ENCODE results near the gene PRPH2. TPM values are rescaled to one million over a fixed set of nuclear protein-coding genes. Genes with fewer than 3 reads are reported as not detected.

Gene PRPH2
- total and polyA plus RNA-seq, 2 donors (not counting 1 experiment from before 2014, with no cell fraction given): 0.03 to 0.15 TPM

DNA sequence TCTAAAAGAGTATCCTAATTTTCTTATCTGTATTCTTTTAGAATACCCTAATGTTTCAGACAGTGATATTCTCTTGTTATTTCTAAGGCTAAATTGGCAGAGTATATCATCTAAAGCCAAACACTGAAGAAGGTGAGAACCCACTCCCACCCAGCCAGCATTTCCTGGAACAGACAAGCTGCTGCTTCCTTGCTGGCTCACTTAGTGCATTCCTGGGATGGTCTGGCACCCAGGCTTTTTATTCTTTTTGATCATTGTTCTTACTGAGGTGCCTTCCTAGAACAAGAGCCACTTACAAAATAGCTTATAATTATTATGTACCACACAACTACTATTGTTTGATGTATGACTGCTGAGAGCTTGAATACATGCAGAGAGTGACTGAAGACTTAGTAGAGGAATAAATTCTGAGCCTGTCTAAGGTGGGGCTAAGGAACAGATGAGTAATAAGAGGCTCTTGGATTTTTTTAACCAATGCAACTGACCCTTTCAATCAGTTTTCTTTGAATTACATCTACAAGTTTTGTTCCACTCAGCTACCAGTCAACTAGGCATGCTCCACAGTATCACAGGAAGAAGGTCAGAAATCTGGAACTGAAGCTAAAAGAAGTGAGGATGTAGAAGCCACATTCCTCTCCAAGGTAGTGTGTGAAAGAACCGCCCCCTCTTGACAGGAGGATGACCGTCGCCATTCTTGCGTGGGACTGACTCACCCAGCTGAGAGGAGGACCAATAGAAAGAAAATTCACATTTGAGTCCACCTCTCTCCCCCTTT is 30.1 kb downstream of the PRPH2 start:
- ChIA-PET CTCF (interaction anchor here (0.8 to 1.7 kb wide), 7 partner anchors 28 to 206 kb away, joined by 3 to 6 read pairs (median 3); no protein-coding TSS in a partner anchor), POLR2A (interaction anchor here (0.6 to 1.2 kb wide), 2 partner anchors 9 to 90 kb away, joined by 3 to 4 read pairs; no protein-coding TSS in a partner anchor)
- intact Hi-C loops (cut with micrococcal nuclease): loop anchor here (2.0 kb wide), 1 partner anchor 34 kb away; no protein-coding TSS in a partner anchor
- H3K4me1 ChIP-seq (ENCODE audit: control insufficient read depth in 2 of 2, insufficient read depth in 2 of 2, low read length in 2 of 2): peaks cover 6 to 8% of the 10 kb centered on the region in 2 donors
- H2AFZ ChIP-seq (ENCODE audit: insufficient read depth, low read depth, low read length, poor library complexity, severe bottlenecking): no peak overlapping the region
- peaks cover 12 to 62% of the 10 kb centered on the region in 2 experiments for H3K36me3 ChIP-seq (replicated peaks in 1 of 2; ENCODE audit: control extremely low read depth in 1 of 2, control insufficient read depth in 1 of 2, extremely low read depth in 1 of 2, insufficient read depth in 2 of 2, low read length in 1 of 2)
- no peaks in the 10 kb centered on the region for H3K9me3 ChIP-seq (ENCODE audit: control extremely low read depth in 1 of 3, control insufficient read depth in 2 of 3, insufficient read depth in 1 of 3, low read length in 2 of 3)
- Mint-ChIP-seq H3K9me3 (ENCODE audit: insufficient read depth) (no peaks in the 10 kb centered on the region), H3K4me3 (no peak overlapping the region), H3K27ac (no peak overlapping the region), H3K27me3 (no peaks in the 10 kb centered on the region), H3K4me1 (peaks cover 10% of the 10 kb centered on the region)
- no peak overlapping the region for H3K9ac ChIP-seq (ENCODE audit: low read length)
- H3K27me3 ChIP-seq (replicated peaks in 1 of 4; ENCODE audit: control extremely low read depth in 1 of 4, control insufficient read depth in 3 of 4, insufficient read depth in 4 of 4, low read length in 3 of 4): no peaks in the 10 kb centered on the region
- H3K4me2 ChIP-seq (replicated peaks; ENCODE audit: low read depth, low read length, poor library complexity, severe bottlenecking): no peak overlapping the region
- TF ChIP-seq CTCF (IDR thresholded peaks at IDR 0.05): no peak
- TF ChIP-seq EZH2 (IDR thresholded peaks at IDR 0.05; ENCODE audit: borderline replicate concordance, insufficient read depth, low read depth, low read length, poor library complexity, severe bottlenecking): no peak
- H3K27ac ChIP-seq (ENCODE audit: low read length in 2 of 2): no peak overlapping the region
- WGBS (ENCODE audit: insufficient coverage): no CpG with 5 or more reads among the region's 4 CpGs
- no peak for DNase-seq
- no peak for ATAC-seq (ENCODE audit: low read depth)
- H3K79me2 ChIP-seq (ENCODE audit: control insufficient read depth, insufficient read depth, low read length): no peaks in the 10 kb centered on the region
- H4K20me1 ChIP-seq (ENCODE audit: control insufficient read depth, insufficient read depth, low read length, poor library complexity, severe bottlenecking): no peaks in the 10 kb centered on the region
- no peak overlapping the region for H3K4me3 ChIP-seq (ENCODE audit: control extremely low read depth in 1 of 5, extremely low read depth in 1 of 5, insufficient read depth in 1 of 5, low read depth in 2 of 5, low read length in 4 of 5)

- Histone ChIP-seq H3K36me3 (replicated peaks in 1 of 2; ENCODE audit: control extremely low read depth in 1 of 2, control insufficient read depth in 1 of 2, extremely low read depth in 1 of 2, insufficient read depth in 2 of 2, low read length in 1 of 2) (peaks cover 12 to 64% of the 10 kb centered on the region in 2 experiments), H3K4me2 (replicated peaks; ENCODE audit: low read depth, low read length, poor library complexity, severe bottlenecking) (no peak overlapping the region), H3K4me1 (ENCODE audit: control insufficient read depth in 2 of 2, insufficient read depth in 2 of 2, low read length in 2 of 2) (peaks cover 6 to 8% of the 10 kb centered on the region in 2 donors), H3K79me2 (ENCODE audit: control insufficient read depth, insufficient read depth, low read length) (no peaks in the 10 kb centered on the region), H3K9me3 (ENCODE audit: control extremely low read depth in 1 of 3, control insufficient read depth in 2 of 3, insufficient read depth in 1 of 3, low read length in 2 of 3) (peaks cover 0 to 4% (median 0%) of the 10 kb centered on the region in 3 donors), H3K27me3 (replicated peaks in 1 of 4; ENCODE audit: control extremely low read depth in 1 of 4, control insufficient read depth in 3 of 4, insufficient read depth in 4 of 4, low read length in 3 of 4) (no peaks in the 10 kb centered on the region), H2AFZ (ENCODE audit: insufficient read depth, low read depth, low read length, poor library complexity, severe bottlenecking) (no peak overlapping the region), H4K20me1 (ENCODE audit: control insufficient read depth, insufficient read depth, low read length, poor library complexity, severe bottlenecking) (no peaks in the 10 kb centered on the region), H3K9ac (ENCODE audit: low read length) (no peak overlapping the region), H3K4me3 (ENCODE audit: control extremely low read depth in 1 of 5, extremely low read depth in 1 of 5, insufficient read depth in 1 of 5, low read depth in 2 of 5, low read length in 4 of 5) (no peak overlapping the region), H3K27ac (ENCODE audit: low read length in 2 of 2) (peak overlapping the region in 1 of 2 donors; percentile 13)
- ChIA-PET CTCF (interaction anchor here (1.2 to 1.5 kb wide), 3 partner anchors 29 to 177 kb away, joined by 3 read pairs; no protein-coding TSS in a partner anchor), POLR2A (interaction anchor here (0.6 kb wide), 1 partner anchor 127 kb away, joined by 3 read pairs; the partner anchor contains the start of gene UBR2)
- Mint-ChIP-seq H3K27me3 (no peaks in the 10 kb centered on the region), H3K4me3 (no peak overlapping the region), H3K4me1 (peaks cover 10% of the 10 kb centered on the region), H3K27ac (peak overlapping the region; percentile 3), H3K9me3 (ENCODE audit: insufficient read depth) (no peaks in the 10 kb centered on the region)
- no peak for TF ChIP-seq EZH2 (IDR thresholded peaks at IDR 0.05; ENCODE audit: borderline replicate concordance, insufficient read depth, low read depth, low read length, poor library complexity, severe bottlenecking)
- no peak for TF ChIP-seq CTCF (IDR thresholded peaks at IDR 0.05)
- WGBS (ENCODE audit: insufficient coverage): 83% methylated on average over 2 of the region's 2 CpGs
- DNase-seq: no peak
- no peak for ATAC-seq (ENCODE audit: low read depth)
- intact Hi-C loops (cut with micrococcal nuclease): no loop called here
These were observed 31.5 kb downstream of the PRPH2 start for GRCh38 chr6:42690872-42691271.

All from B cell (primary cell).